GM19397 (cell line): Measurements from ENCODE around the gene PSMB2.
"Not testable (repeated sequence)": the region's sequence is repeated elsewhere in the genome, so short reads cannot be mapped to it uniquely, and the experiment has no call there.

Experiments
- ATAC-seq: cut with Tn5 transposase; IDR thresholded peaks from one replicate; pipeline ENCODE4 v1.9.1; 2021; ENCODE audit warnings: mild to moderate bottlenecking, moderate library complexity; ENCODE audit not compliant: unreplicated experiment

Gene PSMB2

GRCh38 chr1:35594005-35594760 lies 47.1 kb downstream of the PSMB2 start:
- no peak for ATAC-seq

- ATAC-seq, result no peak
Observed at GRCh38 chr1:35592991-35593769, 48.1 kb downstream of the PSMB2 start.

GRCh38 chr1:35591211-35591610 lies 50.1 kb downstream of the PSMB2 start:
- ATAC-seq, result no peak

DNA sequence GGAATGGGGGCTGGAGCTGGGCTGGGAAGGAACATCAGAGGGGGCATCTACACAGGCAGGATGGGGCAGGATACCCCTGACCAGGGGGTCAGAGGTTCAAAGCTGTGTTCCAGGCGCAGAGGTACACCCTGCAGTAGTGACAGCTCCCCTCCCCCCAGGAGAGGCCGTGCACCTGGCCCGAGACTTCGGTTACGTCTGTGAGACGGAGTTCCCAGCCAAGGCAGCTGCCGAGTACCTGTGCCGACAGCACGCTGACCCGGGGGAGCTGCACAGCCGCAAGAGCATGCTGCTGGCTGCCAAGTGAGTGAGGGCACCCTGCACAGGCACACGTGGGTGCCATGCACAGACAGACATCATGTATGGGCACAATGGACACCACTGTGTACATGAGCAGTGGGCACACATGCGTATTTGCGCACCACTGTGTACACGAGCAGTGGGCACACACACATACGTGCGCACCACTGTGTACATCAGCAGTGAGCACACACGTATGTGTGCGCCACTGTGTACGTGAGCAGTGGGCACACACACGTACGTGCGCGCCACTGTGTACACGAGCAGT lies 50.8 kb downstream of the PSMB2 start:
- no peak for ATAC-seq

- ATAC-seq, result no peak
Observed at GRCh38 chr1:35589516-35590427, 51.6 kb downstream of the PSMB2 start.

GRCh38 chr1:35588197-35588910 lies 53.0 kb downstream of the PSMB2 start:
- no peak for ATAC-seq

GRCh38 chr1:35587736-35588135 lies 53.6 kb downstream of the PSMB2 start:
- ATAC-seq, result no peak

- no peak for ATAC-seq
Observed at GRCh38 chr1:35586808-35587207, 54.5 kb downstream of the PSMB2 start.

DNA sequence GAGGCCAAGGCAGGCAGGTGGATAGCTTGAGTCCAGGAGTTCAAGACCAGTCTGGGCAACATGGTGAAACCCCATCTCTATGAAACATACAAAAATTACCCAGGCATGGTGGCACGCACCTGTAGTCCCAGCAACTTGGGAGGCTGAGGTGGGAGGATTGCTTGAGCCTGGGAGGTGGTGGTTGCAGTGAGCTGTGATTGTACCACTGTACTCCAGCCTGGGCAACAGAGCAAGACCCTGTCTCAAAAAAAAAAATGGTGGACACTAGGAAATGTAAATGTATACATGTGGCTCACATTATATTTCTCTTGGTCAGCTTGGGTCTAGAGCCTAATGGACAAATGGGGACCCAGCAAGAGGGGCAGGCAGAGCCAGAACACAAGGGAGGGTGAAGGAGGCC lies 55.5 kb downstream of the PSMB2 start:
- ATAC-seq, result not testable (repeated sequence)

GRCh38 chr1:35585281-35585680 lies 56.0 kb downstream of the PSMB2 start:
- ATAC-seq, result no peak

- ATAC-seq, result not testable (repeated sequence)
Observed at GRCh38 chr1:35581621-35582020, 59.7 kb downstream of the PSMB2 start.

GRCh38 chr1:35580949-35581388 lies 60.4 kb downstream of the PSMB2 start:
- no peak for ATAC-seq

DNA sequence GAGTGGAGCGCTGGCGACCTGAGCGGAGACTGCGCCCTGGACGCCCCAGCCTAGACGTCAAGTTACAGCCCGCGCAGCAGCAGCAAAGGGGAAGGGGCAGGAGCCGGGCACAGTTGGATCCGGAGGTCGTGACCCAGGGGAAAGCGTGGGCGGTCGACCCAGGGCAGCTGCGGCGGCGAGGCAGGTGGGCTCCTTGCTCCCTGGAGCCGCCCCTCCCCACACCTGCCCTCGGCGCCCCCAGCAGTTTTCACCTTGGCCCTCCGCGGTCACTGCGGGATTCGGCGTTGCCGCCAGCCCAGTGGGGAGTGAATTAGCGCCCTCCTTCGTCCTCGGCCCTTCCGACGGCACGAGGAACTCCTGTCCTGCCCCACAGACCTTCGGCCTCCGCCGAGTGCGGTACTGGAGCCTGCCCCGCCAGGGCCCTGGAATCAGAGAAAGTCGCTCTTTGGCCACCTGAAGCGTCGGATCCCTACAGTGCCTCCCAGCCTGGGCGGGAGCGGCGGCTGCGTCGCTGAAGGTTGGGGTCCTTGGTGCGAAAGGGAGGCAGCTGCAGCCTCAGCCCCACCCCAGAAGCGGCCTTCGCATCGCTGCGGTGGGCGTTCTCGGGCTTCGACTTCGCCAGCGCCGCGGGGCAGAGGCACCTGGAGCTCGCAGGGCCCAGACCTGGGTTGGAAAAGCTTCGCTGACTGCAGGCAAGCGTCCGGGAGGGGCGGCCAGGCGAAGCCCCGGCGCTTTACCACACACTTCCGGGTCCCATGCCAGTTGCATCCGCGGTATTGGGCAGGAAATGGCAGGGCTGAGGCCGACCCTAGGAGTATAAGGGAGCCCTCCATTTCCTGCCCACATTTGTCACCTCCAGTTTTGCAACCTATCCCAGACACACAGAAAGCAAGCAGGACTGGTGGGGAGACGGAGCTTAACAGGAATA lies 64.0 kb downstream of the PSMB2 start:
- no peak for ATAC-seq

DNA sequence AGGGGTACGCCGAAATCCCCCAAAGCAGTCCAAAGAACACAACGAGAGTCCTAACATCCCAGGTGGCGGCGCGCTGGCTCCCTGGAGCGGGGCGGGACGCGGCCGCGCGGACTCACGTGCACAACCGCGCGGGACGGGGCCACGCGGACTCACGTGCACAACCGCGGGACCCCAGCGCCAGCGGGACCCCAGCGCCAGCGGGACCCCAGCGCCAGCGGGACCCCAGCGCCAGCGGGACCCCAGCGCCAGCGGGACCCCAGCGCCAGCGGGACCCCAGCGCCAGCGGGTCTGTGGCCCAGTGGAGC lies 64.6 kb downstream of the PSMB2 start:
- ATAC-seq, result not testable (repeated sequence)

- ATAC-seq, result no peak
Observed at GRCh38 chr1:35576061-35576765, 65.1 kb downstream of the PSMB2 start.

- no peak for ATAC-seq
Observed at GRCh38 chr1:35575416-35575958, 65.8 kb downstream of the PSMB2 start.

DNA sequence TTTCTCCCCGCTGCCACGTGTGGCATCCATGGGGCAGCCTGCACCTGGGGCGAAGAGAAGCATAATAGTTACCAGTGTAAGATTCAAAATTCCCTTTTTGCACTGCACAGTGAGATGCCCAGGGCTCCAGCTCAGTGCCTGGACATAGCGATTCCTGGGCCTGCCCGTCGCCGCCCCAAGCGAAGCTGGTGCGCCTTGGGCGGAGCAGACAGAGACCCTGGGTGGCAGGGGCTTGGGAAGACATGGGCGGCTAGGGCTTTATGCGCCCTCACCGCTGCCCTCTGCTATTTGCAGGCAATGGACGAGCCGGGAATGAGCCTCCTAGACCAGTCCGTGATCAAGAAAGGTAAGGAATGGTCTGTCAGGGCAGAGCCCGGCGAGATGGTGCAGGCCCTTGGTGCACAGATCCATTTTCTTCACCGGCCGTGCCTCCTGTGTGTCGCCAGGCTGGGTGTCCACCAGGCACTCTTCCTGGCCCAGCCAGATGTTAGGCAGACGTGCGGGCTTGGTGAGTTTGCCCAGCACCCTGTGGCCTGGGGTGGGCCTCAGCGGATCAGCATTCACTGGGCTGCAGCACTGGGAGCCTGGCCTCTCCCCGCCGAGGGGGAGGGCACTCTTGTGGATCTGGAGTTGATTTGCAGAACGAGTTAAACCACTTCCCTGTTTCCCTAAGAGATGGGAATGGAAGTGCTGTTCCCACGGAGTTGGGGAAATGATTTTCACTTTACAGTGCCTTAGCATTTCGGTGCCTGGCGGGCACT lies 66.5 kb downstream of the PSMB2 start:
- ATAC-seq, result no peak
